ENCODE measurements around the gene KRTAP29-1.

The KRTAP29-1 gene

DNA sequence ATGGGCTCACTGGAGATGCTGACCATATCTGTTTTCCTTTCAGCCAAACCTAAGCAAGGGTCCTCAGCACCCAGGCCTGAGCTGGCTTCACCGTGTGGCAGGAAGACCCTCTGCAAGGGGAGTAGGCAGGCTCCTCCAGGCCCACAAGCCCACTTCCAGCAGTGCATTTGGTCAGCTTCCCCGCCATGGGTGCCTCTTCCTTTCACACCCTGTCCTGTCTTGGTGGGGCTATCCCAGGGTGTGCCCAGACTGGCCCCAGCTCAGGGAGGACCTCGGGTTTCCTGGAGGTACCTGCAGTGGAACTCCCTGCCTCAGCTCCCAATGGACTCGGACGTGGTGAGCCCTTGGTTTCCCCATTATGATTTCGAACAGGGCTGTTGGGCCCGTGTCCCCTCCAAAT is 25.6 kb upstream of the KRTAP29-1 start:
- DNase-seq = no peak

DNA sequence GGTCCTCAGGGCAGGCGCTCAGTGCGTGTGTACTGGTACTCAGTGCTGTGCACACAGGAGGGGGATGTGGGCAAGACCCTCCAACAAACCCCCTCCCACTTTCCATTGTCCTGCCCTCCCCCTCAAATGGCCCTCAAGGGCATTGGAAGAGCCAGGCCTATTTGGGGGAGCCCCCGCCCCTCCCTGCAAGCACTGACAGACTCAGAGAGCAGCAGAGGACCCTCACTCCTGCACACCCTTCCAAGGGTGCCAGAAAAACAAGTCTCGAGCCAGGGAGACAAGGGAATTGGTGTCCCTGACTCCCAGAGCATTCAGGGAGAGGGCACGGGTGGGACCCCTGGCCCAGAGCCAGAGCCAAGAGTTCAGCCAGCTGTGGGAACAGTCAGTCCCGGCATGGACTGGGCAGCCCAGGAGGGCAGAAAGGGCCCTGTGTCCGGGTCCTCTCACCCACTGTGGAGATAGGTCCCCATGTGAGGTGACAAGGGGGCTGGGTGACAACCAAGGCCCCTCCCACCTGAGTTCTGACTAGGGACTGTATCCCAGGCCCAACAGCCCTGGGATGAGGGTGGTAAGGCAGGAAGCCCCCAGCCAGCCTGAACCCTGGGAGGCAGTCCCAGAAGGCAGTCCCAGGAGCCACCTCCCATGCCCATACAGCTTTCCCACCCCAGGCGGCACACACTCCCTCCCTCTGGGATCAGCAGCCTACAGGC is 24.9 kb upstream of the KRTAP29-1 start:
- no peak for DNase-seq

DNA sequence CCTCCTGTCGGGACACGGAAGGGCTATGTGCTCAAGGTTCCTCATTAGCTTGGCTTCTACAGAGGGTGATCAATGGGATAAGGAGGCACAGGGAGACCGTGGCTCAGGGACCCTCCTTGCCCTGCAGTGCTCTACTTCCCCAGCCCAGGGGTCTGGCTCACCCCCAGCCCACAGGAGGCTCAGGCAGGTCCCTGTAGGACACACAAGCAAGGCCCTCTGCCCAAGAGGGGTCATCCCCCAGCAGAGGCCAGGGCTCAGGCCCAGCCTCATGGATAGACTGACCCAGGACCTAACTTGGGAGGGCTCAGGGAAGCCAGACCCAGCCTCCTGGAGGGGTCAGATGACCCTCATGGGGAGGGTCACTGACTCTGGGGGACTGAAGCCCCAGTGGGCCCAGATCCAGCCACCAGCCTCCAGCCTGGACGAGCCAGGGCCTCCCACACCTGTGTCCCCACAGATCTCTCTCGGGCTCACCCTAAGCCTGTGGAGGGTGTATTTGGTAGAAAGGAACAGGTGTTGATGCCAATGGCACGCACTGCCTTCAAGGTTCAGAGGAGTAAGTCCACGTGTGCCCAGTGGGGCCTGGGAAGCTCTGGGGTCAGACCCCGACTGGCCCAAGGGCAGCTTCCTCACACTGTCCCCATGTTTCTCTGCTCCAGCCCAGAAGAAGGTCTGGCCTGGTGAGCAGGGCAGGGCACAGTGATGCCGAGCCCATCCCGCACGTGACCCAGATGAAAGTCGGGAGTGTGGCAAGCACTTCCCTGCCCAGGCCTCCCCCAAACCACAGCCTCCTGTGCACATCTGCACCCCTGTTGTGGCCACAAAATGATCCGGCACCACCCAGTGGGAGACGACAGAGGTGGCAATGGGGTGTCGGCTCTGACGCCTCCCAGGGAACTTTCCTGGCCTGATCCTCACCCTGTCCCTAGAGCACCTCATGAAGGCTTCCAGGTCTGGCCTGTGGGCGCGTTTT is 23.8 kb upstream of the KRTAP29-1 start:
- DNase-seq = no peak

DNA sequence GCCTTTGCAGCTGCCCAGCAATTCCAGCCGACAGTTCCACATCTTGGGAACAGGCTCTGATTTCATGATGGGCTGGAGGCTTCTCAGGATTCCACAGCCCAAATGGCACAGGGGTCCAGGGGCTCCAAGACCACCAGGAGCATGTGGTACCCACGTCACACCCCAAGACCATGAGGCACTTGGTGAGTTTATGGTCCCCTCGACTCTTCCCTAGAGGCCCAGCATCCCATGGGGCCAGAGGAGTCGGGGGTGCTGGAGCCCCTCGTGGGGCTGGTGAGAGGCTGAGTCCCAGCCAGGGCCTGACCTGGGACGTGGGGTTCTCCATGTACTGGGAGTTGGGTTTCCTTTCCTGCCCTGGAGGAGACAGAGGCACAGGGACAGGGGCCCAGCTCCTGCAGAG is 23.0 kb upstream of the KRTAP29-1 start:
- no peak for DNase-seq

DNA sequence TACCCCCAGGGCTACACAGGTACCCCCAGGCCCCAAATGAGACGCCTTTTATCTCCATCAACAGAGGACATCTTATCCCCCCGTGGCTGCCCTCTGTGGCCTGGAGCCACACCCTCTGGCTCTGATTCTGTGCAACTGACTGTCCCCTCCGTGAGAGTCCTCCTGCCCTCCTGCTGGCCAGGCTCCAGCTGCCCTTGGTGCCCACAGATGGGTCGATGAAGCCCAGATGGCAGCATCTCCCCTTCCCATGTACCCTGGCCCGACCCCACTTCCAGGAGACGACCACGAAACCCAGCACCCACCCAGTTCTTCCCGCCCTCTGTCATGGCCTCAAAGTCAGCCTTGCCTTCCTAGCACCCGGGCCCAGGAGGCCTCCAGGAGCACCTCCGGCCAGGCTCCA is 22.5 kb upstream of the KRTAP29-1 start:
- DNase-seq = no peak

DNA sequence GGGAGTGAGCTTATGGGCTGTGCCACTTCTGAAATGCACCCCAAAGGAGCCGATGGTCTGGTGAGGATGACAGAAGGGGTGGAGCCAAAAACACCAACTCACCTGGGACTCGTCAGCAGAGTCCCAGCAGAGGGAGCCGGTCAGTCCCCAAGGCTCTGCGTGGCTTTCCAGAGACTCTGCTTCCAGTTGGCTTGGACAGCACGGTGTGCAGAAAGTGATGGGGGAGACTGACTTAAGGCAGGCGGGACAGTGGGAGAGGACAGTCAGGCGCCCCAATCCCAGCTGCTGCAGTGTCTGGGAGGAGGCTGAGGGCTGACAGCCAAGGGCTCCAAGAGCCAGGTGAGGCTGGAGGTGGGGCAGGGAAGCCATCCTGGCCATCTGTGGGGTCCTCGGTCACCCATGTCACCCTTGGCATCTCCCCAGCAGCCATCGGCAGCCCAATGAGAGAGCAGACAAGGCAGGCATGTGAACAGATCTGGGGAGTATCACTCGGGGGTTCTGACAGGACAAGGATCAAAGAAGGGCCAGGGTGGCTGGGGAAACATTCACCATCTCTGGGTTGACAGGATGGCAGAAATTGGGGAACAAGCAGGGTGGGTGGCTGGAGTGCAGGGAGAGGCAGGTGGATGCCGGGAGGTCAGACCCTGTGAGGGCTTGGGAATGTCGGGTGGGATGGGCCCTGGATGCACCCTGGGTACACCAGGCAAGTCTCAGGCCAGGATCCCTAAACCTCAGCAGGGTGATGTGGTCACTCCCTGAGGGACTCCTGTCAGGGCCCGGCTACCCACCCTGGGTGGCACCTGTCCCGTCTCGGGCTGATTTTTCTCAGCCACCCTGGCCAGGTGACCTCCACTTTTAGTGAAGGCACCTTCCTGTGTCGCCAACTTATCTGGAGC is 21.8 kb upstream of the KRTAP29-1 start:
- no peak for DNase-seq

DNA sequence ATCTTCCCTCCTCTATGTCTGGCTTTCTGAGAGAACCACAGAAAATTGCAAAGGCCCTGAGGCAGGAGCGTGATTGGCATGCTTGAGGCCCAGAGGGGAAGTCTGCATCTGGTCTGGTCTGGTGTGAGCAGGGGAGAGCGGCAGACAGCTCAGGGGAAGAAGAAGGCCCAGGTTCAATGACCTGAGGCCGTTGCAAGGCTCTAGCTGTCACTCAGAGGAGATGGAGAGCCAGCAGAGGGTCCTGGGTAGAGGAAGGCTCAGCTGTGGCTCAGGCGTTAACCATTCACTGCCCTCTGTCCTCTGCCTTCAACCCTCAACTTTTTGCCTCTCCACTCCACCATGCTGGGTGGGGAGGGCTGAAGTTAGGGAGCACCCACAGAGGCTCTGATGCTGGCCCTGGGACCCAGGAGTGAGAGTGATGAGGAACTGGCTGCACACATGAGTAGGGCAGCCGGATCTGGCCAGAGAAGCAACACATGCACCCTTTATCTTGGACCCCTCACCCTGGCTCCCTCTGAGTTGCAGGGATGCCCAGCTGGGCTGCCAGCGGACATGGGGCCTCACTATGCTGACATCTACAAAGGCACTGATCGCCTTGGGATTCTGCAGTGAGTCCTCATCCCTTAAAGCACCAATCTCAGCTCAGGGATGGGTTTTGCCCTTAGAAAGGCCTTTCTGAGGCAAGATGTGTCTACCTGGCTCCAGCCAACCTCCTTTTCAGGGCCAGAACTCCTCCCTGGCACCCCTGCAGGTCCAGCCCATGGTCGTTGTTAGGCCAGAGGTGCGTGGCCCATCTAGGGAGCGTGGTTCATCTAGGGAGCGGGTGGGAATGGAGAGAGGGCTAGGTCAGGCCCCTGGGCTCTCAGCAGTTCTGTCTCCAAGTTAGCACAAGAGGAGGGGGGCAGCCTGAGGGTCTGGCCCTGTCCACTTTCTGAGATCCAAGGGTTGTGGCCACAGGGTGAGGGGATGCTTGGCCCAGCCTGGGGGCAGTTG is 20.5 kb upstream of the KRTAP29-1 start:
- no peak for DNase-seq

DNA sequence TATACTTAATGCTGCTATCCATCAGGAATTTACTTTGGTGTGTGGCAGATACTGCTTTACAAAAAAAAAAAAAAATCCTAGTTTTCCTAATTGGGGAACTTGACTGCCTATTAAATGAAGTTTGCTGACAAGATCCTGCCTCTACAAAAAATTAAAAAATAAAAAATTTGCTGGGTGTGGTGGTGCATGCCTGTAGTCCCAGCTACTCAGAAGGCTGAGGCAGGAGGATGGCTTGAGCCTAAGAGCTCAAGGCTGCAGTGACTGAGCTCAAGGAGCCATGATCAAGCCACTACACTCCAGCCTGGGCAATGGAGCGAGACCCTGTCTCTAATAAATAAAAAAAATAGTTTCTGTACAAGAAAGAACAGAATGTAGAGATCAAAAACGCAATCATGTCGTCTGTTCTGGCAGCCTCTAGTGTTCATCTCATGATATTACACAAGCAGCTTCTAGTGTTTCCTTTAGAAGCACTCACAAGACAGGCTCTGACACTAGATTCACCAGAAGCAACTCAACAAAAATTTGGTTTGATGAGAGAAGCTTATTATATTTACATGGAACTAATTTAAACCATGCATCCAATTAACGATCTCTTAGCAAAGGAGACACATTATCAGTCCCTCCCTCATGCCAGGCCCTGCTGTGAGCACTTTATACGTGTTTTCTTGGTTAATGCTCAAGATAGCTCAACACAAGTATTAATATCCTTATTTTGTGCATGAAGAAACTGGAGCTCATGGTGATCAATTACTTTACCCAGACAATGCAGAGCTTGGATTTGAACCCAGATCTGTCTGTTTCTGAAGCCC is 19.6 kb upstream of the KRTAP29-1 start:
- peak; percentile 76 for DNase-seq

DNA sequence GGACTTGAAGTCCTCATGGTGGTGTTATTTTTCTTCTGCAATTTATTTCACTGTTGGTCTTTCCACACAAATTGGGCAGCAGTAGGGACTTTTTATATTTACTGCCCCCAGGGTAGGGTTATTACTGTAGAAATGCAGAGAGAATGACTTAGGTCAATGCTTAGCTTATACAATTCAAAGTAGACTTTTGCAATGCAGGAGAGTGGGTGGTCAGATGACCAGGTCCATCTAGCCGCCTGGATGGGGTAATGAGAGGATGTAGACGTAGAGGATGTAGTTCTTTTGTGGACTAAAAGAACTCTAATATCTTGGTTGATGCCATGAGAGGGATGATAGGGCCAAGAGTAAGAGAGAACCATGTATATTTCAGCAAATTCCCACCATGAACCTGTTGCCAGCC is 15.6 kb upstream of the KRTAP29-1 start:
- no peak for DNase-seq

DNA sequence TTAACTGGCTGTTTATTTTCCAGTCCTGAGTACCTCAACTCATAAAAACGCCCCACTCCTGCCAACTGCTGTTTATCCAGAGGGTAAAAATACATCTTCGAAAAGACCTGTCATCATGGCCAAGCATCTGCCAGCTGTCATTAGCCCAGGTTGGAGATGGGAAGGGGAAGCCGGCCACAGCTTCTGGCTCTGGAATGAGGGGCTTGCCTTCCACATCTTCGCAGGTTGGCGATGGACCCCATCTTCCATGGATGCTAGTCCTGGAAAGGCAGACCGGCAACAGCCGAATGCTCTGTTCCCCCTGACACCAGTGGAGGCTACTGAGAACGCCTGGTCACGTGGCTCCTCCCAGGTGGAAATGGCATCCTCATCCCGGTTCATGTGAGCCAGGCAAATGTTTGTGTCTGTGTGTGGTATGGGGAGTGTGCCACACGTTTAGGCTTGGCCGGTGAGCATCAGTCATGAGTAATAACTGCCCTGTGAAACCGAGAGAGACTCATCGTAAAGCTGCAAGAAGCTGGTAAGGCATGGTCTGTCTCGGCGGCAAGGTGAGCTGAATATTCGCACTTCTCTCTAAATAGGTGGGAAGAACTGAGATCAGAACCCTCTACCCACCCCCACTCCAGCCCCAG is 13.3 kb upstream of the KRTAP29-1 start:
- DNase-seq = no peak

DNA sequence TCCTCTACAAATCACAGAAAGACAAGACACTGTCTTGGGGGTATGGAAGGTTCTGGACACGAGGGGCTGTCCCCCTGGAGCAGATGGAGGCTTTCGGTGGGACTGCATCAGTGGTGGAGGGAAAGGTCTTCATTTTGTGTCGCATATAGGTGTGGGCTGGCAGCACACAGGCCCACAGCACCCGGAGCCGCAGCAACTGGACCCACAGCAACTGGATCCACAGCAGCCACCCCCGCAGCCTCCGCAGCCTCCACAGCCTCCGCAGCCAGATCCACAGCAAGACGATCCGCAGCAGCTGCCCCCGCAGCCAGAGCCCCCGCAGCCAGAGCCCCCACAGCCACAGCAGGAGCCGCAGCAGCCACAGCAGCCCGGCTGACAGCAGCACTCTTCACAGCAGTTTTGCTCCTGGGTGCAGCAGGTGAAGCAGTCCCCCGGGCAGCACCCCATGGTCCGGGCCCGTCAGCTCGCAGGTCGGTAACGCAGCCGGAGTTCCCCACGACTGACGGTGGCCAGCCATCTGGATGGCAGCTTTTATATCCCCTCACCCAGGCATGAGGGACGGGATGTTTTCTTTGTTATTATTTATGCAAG is 12.6 kb upstream of the KRTAP29-1 start, which contains the start of gene KRTAP17-1:
Gene KRTAP17-1 (minus strand): TSS at position 507 of the 591 bp plus-strand sequence. CDS start 60 bp downstream, at position 447.
- no peak for DNase-seq

DNA sequence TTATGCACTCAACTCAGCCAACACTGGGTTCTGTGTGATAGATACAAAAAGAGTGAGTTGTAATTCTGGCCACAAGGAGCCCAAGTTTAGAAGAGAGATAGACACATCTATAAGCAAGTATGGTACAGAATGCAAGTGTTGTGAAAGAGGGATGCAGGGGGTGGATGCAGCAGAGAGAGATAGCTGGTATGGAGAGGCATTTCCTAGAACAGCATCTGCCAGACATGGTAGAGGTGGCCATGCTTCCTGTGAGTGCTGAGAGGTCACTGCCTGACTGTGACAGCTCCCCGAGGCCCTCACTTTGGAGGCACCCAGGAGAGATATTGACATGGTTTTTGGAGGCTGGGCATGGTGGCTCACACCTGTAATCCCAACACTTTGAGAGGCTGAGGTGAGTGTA is 8.5 kb upstream of the KRTAP29-1 start:
- no peak for DNase-seq

DNA sequence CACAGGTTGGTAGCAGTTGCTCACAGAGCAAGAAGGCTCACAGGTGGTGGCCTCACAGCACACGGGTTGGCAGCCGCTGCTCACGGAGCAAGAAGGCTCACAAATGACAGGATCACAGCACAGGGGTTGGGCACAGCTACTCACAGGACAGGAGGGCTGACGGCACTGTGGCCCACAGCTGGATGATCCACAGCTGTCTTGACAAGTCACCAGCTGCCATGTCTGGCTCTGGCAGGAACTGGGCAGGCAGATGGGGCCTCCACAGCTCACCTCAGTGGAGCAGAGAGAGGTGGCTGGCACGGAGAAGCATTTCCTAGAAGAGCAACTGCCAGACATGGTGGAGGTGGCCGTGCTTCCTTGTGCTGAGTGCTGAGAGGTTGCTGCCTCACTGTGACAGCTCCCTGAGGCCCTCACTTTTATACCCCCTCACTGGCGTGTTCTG is 6.3 kb upstream of the KRTAP29-1 start, which contains the start of gene KRTAP16-1:
Gene KRTAP16-1 (minus strand): TSS at position 392 of the 442 bp plus-strand sequence. CDS start 56 bp downstream, at position 336.
- DNase-seq = no peak

DNA sequence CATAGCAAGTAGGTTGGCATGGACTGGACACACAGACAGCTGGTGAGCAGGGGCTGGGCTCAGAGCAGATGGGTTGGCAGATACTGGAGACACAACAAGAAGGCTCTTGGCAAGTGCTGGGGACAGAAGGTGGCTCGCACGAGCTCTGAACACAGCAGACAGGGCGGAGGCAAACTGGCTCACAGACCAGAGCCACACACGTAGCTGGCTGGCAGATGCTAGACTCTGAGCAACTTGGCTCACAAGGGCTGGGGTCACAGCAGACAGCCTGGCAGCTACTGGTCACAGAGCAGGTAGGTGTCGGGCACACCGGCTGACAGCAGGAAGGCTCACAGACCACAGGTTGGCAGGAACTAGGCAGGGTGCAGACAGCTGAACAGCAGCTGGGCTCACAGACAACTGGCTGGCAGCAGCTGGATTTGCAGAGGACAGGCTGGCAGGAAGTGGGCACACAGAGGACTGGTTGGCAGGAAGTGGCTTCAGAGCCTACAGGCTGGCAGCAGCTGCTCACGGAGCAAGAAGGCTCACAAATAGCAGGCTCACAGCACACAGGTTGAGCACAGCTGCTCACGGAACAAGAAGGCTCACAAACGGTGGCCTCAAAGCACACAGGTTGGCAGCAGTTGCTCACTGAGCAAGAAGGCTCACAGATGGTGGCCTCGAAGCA is 5.7 kb upstream of the KRTAP29-1 start:
- DNase-seq = no peak

DNA sequence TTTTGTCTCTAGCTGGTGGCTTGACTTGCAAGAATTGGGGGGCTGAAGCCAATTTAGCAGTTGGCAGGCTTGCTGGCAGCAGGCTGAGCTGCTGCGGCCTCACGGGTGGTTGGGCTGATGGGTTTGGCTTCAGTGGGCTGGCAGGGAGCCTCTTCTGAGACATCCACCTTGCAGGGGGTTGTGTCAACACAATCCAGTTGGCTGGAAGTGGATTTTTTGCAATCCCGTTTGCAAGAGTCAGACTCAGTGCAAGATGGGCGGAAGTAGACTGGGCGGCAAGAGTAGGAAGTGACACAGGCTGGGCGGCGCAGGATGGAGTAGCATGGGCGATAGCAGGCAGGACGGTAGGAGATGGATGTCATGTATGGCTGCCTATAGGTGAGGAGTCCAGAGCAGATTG is 5.0 kb upstream of the KRTAP29-1 start:
- DNase-seq = peak; percentile 83

DNA sequence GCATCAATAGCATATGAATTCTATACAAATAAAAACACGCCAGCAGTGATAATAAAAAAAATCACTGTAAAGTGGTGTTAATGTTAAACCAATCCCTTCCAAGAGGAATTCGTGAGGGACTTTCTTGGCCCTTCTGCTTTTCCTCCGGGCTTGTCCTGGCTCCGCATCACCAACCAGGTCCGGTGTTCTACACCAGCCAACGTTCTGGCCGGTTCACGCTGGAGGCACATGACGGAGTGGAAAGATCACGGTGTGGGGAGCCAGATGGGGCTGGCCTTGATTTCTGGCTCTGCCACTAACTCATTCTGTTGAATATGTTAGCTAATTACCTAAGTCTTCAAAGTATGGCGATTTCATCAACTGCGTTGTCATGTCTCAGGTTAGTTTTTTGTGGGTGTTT is 1.4 kb upstream of the KRTAP29-1 start:
- no peak for DNase-seq

DNA sequence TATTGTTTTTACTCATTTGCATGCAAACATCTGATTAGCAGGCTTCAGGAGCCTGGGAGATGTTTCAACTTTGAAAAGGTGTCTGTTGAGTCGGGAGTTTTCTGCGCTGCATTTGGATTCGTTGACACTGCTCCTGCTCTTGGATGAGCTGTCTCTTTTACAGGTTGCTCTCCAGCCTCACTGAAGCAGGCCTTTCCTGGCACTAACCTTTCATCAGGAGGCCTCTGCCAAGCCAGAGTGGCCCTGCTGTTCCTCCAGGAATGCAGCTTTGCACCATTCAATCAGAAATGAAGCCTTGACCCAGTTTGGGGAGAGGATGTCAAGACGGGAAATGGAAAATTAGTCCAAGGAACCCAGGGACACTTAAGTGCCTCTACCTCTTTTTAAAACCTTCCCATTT is 330 bp upstream of the KRTAP29-1 start:
- no peak for DNase-seq

DNA sequence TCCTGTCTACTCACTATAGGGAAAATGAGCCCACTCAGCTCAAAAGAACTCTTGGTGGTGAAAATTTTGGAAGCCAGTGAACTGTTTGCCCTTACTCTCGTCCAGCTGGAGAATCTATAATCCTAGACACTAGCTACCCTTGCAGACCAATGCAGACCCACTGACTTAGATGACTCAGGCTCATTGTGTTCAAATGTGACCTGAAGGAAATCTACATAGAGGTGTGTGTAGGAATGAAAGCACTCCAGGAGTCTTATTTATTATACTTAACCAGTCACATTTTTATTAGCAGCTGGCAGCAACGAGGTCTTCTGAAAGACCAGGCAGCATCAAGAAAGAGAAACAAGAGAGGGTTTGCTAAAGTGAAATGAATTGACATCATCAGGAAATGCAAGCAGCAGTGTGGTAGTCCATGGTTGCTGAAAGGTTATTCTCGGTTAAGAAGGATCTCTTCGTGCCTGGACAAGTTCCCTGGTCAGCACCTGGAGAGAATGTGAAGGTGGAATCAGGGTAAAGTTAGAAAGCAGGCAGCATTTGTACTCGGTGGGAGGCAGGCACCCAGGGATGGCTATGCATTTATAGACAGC is 1.4 kb downstream of the KRTAP29-1 start:
- no peak for DNase-seq
